Spinal cord (tissue), 10 donors: ENCODE results near the gene CNIH3. TPM values are rescaled to one million over a fixed set of nuclear protein-coding genes. Genes with fewer than 3 reads are reported as not detected.

ENCODE experiments used
- DNase-seq, 6 donors: peaks; one replicate each; pipeline versions ENCODE4 v3.0.0 to v3.0.0-alpha.2; 2013 to 2015; ENCODE audit warnings: low spot score in 6 of 6, low read depth in 4 of 6
- H3K27ac ChIP-seq: one replicate; pipeline ENCODE4 v1.5.1; 2013; ENCODE audit warnings: low read depth, low read length, control low read depth
- H3K27me3 ChIP-seq: one replicate; pipeline ENCODE4 v1.6.1; 2013; ENCODE audit warnings: low read length; ENCODE audit not compliant: control insufficient read depth, insufficient read depth
- H3K36me3 ChIP-seq: one replicate; pipeline ENCODE4 v1.6.1; 2013; ENCODE audit warnings: low read length; ENCODE audit not compliant: control insufficient read depth, insufficient read depth
- H3K4me1 ChIP-seq: one replicate; pipeline ENCODE4 v1.6.1; 2013; ENCODE audit warnings: low read length; ENCODE audit not compliant: control insufficient read depth, insufficient read depth
- H3K4me3 ChIP-seq: one replicate; pipeline ENCODE4 v1.5.1; 2013; ENCODE audit warnings: low read depth, low read length, control low read depth
- H3K9me3 ChIP-seq: one replicate; pipeline ENCODE4 v1.6.1; 2013; ENCODE audit warnings: low read length; ENCODE audit not compliant: control insufficient read depth, insufficient read depth
- WGBS: methylation state at CpG from one replicate; pipeline ENCODE4 v1.1.5; 2013; ENCODE audit warnings: missing lambda C conversion rate; ENCODE audit not compliant: insufficient coverage; 5-methylcytosine and 5-hydroxymethylcytosine counted together
- polyA plus RNA-seq, 2 donors: library from polyadenylated mRNA; unstranded; fragments of 120-200 nt; gene quantifications; one replicate each; pipeline ENCODE4 v1.2.1, GENCODE V29; 2013; ENCODE audit not compliant: insufficient read length in 2 of 2
- total RNA-seq, 2 donors: library from RNA; depleted of rRNA in 1 of 2; stranded (reverse); fragments of 120-200 nt in 1 of 2; fragments of >200 nt in 1 of 2; gene quantifications; one replicate each; pipeline versions ENCODE4 v1.2.3 to v1.2.4, GENCODE V29; 2013 to 2014
- donor health status: healthy.

The CNIH3 gene
- total and polyA plus RNA-seq, 4 donors = 8.3 to 18.6 (median 13.1) TPM

DNA sequence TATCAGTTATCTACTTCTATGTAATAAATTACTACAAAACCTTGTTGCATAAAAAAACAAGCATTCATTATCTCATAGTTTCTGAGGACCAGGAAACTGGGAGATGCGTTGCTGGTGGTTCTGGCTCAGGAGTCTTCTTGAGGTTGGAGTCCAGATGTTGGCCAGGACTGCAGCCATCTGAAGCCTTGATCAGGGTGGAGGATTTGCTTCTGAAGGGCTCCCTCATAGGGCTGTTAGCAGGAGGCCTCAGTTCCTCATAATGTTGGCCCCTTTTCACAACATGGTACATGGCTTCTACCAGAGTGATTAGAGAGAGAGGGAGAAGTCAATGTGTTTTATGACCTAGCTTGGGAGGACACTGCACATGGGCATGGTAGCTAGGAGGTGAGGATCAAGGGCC, 137.4 kb downstream of the CNIH3 start:
- no peak overlapping the region for H3K4me3 ChIP-seq
- no peaks in the 10 kb centered on the region for H3K4me1 ChIP-seq
- H3K36me3 ChIP-seq = no peaks in the 10 kb centered on the region
- 100% methylated on average over 1 of the region's 1 CpG for WGBS
- no peak for DNase-seq
- no peaks in the 10 kb centered on the region for H3K9me3 ChIP-seq
- H3K27ac ChIP-seq = no peak overlapping the region
- H3K27me3 ChIP-seq = no peaks in the 10 kb centered on the region

DNA sequence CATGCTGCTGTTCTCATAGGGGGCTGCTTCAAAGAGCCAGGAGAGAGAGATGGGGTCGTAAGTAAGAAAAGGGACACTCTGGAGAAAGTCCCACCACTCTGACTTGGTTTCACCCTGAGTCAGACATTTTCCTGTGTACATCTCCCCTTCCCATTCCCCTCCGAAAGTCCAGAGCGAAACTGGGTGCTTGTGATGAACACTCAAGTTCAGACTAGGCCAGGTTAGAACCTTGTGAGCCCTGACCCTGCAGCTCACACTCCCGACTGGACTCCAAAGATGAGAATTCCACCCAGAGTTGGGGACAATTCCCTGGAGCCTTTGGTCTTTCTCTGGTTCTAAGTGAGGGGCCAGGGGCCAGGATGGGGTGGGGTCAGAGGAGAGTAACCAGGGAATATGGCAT, 139.5 kb downstream of the CNIH3 start:
- 95% methylated on average over 3 of the region's 4 CpGs for WGBS

DNA sequence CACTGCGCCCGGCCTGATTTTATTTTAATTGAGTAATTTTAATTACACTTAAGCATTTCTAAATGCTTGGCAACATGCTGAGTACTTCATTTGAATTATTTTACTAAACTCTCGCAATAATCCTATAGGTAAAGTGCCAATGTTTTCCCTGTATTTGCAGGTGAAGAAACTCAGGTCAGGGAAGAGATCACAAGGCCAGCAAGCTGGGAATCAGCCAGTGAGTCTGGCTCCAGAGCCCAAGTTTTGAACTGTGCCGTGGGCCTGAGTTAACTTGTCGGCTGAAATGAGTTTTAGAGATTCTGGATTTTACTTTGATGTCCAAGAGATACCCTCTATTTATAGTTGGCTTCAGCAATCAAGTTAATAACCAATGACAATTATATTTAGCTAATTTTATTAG, 141.4 kb downstream of the CNIH3 start:
- 93% methylated on average over 2 of the region's 5 CpGs for whole genome bisulfite sequencing
- no peaks in the 10 kb centered on the region for H3K36me3 ChIP-seq
- no peak for DNase-seq
- H3K4me1 ChIP-seq = no peaks in the 10 kb centered on the region
- no peak overlapping the region for H3K27ac ChIP-seq
- H3K27me3 ChIP-seq = no peaks in the 10 kb centered on the region
- H3K4me3 ChIP-seq = no peak overlapping the region
- H3K9me3 ChIP-seq = peaks cover 1% of the 10 kb centered on the region

More for the DNA sequence above, 139.5 kb downstream of the CNIH3 start:
- H3K4me1 ChIP-seq = no peaks in the 10 kb centered on the region
- peaks cover 1% of the 10 kb centered on the region for H3K9me3 ChIP-seq
- H3K36me3 ChIP-seq = no peaks in the 10 kb centered on the region
- DNase-seq = no peak
- H3K4me3 ChIP-seq = no peak overlapping the region
- no peaks in the 10 kb centered on the region for H3K27me3 ChIP-seq
- no peak overlapping the region for H3K27ac ChIP-seq

DNA sequence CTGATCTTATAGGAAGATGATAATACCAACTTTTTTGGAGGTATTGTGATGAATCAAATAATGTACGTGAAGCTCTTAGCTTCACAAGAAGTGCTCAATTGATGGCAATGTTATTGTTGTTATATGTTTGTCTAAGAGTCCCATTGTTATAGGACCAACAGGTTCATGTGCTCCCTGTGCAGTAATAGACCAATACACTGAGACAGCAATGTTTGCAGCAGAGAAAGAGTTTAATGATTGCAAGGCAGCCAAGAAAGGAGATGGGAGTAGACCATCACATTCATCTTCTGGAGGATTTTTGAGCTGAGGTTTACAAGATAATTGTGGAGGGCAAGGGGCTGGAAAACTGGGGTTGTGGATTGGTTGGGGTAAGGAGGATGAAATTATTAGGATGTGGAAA, 143.0 kb downstream of the CNIH3 start:
- 100% methylated on average over 1 of the region's 1 CpG for WGBS
- DNase-seq = no peak
- H3K27ac ChIP-seq = no peak overlapping the region
- no peaks in the 10 kb centered on the region for H3K27me3 ChIP-seq
- peaks cover 1% of the 10 kb centered on the region for H3K9me3 ChIP-seq
- H3K36me3 ChIP-seq = no peaks in the 10 kb centered on the region
- H3K4me1 ChIP-seq = no peaks in the 10 kb centered on the region
- no peak overlapping the region for H3K4me3 ChIP-seq

DNA sequence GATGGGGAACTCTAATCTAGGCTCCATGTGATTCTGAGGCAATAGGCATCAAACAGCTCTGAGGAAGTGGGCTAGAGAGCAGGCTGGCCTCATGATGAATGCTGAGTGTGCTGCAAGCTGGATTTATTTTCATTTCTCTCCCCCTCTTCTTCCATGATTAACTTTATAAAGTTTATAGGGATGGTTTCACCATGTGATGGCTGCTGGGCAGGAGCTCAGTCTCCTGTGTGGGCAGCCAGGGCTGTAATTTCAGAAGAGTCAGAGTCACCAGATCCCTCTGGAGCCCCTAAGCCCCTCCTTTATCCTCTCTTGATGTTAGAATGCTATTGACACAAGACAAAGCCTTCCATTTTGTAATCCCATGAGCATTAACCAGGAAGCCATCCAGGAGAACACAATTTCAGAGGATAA, 143.6 kb downstream of the CNIH3 start:
- Histone ChIP-seq H3K9me3 (peaks cover 1% of the 10 kb centered on the region), H3K4me1 (no peaks in the 10 kb centered on the region), H3K4me3 (no peak overlapping the region), H3K36me3 (no peaks in the 10 kb centered on the region), H3K27ac (no peak overlapping the region), H3K27me3 (no peaks in the 10 kb centered on the region)
- DNase-seq = no peak

DNA sequence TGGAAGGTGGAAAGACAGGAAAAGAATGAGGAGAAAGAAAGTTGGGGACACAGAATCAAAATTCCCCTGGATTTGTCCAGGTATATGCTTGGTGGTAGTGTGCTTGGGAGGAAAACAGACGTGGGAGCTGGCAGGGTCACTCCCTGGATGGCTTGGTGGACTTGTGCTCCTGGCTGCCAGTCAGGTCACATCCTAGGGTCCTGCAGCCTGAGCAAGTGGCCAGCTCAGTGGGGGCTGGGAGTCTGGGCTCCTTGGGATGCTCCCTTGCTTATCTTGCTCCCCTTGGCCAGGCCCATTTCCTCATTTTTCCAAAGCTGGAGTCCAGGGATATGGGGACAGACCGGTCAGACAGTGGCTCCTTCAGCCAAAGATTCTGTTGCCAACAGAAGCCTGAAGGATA, 144.0 kb downstream of the CNIH3 start:
- no peaks in the 10 kb centered on the region for H3K27me3 ChIP-seq
- H3K4me1 ChIP-seq = no peaks in the 10 kb centered on the region
- H3K9me3 ChIP-seq = peaks cover 1% of the 10 kb centered on the region
- H3K36me3 ChIP-seq = no peaks in the 10 kb centered on the region
- no peak overlapping the region for H3K27ac ChIP-seq
- WGBS = 69% methylated on average over 1 of the region's 2 CpGs
- H3K4me3 ChIP-seq = no peak overlapping the region
- no peak for DNase-seq

DNA sequence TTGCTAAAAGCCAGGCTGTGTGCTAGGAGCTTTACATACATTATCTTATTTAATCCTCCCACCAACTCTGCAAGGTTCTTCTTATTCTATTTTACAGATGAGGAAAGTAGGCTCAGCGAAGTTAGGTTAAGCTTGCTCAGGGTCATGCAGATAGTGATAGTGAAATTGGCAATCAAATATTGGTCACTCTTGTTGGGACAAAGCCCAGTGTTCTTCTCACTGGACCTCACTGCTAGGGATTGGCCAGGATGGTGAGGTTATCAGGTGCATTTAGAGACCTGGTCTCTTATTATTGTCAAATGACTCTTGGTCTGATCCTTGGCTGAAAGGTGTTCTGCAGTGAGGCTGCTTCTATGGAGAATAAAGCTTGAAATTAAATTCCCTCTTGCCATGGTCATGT, 145.1 kb downstream of the CNIH3 start:
- Histone ChIP-seq H3K27me3 (no peaks in the 10 kb centered on the region), H3K4me1 (no peaks in the 10 kb centered on the region), H3K36me3 (no peaks in the 10 kb centered on the region), H3K27ac (no peak overlapping the region), H3K9me3 (peaks cover 1% of the 10 kb centered on the region), H3K4me3 (no peak overlapping the region)
- no peak for DNase-seq
- WGBS = 100% methylated on average over 1 of the region's 1 CpG

DNA sequence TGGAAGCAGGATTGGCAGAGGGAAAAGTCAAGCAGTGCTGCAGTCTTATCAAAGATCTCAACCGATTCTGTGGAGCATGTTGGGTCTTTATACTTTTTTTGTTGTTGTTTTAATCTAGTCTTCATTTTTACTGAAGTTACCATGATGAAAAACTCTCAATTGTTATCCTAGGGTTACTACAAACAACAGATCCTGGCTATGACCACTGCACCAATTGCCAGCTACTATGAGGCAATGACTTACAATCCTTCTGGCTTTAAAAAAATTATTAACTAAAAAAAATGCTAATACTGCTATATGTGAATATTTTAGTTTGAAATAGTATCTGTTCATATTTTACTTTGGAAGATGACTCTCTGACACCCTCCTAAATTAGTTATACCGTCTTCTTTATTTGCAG, 145.9 kb downstream of the CNIH3 start:
- DNase-seq = no peak
- Histone ChIP-seq H3K27ac (no peak overlapping the region), H3K4me3 (no peak overlapping the region), H3K4me1 (peaks cover 3% of the 10 kb centered on the region), H3K27me3 (no peaks in the 10 kb centered on the region), H3K9me3 (peaks cover 1% of the 10 kb centered on the region), H3K36me3 (no peaks in the 10 kb centered on the region)
- 80% methylated on average over 1 of the region's 2 CpGs for WGBS

DNA sequence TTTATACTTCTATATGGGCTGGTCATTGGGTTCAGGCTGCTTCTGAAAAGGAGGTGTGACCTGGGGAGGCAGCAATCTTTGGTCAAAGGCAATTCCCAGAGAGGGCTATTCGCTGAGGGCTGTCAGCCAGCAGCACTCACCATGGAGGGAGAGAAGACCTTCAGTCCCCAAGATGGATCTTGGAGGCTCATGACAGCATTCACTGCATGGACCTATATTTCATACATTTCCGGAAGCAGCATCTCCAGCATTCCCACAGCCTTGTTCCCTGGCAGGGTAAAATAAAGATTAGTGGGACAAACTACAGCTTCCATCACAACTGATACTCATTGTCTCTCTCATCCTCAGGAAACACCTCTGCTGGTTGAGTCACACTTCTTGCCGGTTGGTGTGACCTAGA, 146.6 kb downstream of the CNIH3 start:
- Histone ChIP-seq H3K4me3 (no peak overlapping the region), H3K4me1 (peaks cover 3% of the 10 kb centered on the region), H3K9me3 (peaks cover 1% of the 10 kb centered on the region), H3K36me3 (no peaks in the 10 kb centered on the region), H3K27me3 (no peaks in the 10 kb centered on the region), H3K27ac (no peak overlapping the region)
- 83% methylated on average over 3 of the region's 3 CpGs for WGBS
- no peak for DNase-seq

DNA sequence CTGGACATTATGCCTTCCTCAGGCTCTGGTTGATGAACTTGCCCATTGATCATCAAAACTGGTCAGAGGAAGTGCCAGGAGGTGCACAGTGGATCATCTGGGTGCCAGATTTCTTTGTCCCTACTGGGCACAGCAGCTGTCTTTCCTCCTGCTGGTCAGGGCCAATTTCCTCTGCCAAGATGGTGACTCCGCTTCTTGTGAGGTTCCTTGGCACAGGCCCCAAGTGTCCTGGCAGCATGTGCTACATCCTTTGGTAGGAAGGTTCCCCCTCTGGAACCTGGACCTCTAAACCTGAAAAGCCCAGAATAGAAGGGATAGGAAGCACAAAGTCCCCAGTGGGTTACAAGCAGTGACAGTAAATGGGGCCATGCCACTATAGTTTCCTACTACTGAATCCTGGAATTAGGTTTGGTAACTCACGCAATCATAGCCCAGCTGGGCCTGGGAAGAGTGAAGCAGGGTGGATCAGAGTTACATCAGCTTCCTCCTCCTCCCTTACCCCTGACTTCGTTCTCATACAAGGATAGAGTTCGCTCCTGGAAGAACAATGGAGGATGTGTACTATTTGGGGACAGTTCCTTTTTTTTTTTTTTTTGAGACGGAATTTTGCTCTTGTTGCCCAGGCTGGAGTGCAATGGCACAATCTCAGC, 147.1 kb downstream of the CNIH3 start:
- WGBS = 56% methylated on average over 1 of the region's 5 CpGs
- H3K4me3 ChIP-seq = no peak overlapping the region
- peaks cover 3% of the 10 kb centered on the region for H3K4me1 ChIP-seq
- H3K36me3 ChIP-seq = no peaks in the 10 kb centered on the region
- no peak overlapping the region for H3K27ac ChIP-seq
- DNase-seq = no peak
- H3K9me3 ChIP-seq = peaks cover 1% of the 10 kb centered on the region
- H3K27me3 ChIP-seq = no peaks in the 10 kb centered on the region
